Forelimb muscle (tissue), 1 donor: ENCODE measurements around the gene LHFPL2. TPM values are rescaled to one million over a fixed set of nuclear protein-coding genes. Genes with fewer than 3 reads are reported as not detected.
"Not testable (repeated sequence)": the region's sequence is repeated elsewhere in the genome, so short reads cannot be mapped to it uniquely, and the experiment has no call there.

Experiments
- DNase-seq: peaks from one replicate; pipeline ENCODE4 v3.0.0-alpha.2; 2013; ENCODE audit warnings: low read depth
- polyA plus RNA-seq: library from polyadenylated mRNA; unstranded; fragments of 120-200 nt; gene quantifications from one replicate; pipeline ENCODE4 v1.2.1, GENCODE V29; 2013; ENCODE audit not compliant: insufficient read length

The LHFPL2 gene
- polyA plus RNA-seq, 1 donor: 48.3 TPM

DNA sequence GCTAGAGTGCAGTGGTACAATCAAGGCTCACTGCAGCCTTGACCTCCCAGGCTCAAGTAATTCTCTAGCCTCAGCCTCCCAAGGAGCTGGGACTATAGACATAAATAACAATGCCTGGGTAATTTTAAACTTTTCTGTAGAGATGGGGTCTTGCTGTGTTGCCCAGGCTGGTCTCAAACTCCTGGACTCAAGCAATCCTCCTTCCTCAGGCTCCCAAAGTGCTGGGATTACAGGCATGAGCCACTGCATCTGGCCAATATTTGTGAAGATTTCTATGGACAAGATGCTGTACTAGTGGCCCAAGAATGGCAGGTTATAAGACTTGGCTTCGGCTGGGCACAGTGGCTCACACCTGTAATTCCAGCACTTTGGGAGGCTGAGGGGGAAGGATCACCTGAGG is 18.4 kb upstream of the LHFPL2 start:
- DNase-seq: not testable (repeated sequence)

DNA sequence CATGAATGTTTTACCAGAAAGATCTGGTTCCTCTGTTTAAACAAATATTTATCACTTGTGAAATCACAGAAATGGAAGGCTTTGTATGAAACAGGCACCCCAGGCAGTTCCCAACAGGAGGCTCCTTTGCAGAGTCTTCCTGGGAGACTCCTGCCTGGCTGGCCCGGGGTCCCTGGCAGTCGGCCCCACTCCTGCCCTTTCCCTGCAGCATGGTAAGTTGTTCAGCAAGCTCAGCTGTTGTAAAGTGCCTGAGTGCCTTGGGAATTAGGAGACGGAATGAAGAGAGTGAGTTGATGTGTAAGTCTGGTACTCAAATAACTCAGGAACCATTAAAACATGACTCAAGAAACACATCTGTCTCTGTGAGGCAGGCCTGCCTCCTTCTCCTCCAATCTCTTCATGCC is 17.5 kb upstream of the LHFPL2 start:
- DNase-seq: no peak

DNA sequence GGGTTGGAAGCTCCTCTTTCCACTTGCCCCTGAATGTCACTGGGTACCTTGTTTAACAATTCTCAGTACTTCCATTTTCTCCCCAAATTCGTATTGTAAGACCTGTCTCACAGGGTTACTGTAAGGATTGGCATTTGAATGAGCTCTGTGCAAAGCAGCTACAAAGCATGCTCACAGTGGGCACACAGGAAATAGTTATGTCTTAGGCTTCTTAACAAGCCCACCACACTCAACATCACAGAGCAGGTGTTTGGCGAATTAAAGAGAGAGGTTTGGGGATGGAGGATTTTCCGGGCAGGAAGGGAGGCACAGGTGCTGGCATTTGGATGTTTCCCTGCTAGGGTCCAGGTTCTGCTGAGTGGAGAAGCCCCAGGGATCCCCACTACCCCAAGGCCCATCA is 17.0 kb upstream of the LHFPL2 start:
- no peak for DNase-seq

DNA sequence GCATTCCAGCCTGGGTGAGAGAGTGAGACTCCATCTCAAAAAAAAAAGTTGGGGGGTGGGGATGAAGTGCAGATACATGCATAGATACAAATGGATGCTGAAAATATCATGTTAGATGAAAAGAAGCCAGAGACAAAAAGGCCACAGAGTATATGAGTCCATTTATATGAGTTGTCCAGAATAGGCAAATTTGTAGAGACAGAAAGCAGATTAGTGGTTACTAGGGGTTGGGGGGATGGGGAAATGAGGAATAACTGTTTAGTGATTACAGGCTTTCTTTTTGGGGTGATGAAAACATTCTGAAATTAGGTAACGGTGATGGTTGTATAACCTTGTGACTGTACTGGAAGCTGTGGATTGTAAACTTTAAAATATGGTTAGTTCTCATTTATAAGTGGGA is 13.8 kb upstream of the LHFPL2 start:
- DNase-seq: no peak

DNA sequence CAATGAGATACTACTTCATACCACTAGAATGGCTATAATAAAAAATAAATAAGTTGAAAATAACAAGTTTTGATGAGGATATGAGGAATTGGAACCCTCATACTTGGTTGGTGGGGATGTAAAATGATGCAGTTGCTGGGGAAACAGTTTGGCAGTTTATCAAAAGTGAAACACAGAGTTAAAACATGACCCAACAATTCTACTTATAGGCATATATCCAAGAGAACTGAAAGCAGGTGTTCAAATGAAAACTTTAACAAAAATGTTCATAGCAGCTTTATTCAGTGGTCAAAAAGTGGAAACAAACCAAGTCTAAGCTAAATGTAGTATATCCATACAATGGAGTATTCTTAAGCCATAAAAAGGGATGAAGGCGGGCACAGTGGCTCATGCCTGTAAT is 13.1 kb upstream of the LHFPL2 start:
- no peak for DNase-seq

DNA sequence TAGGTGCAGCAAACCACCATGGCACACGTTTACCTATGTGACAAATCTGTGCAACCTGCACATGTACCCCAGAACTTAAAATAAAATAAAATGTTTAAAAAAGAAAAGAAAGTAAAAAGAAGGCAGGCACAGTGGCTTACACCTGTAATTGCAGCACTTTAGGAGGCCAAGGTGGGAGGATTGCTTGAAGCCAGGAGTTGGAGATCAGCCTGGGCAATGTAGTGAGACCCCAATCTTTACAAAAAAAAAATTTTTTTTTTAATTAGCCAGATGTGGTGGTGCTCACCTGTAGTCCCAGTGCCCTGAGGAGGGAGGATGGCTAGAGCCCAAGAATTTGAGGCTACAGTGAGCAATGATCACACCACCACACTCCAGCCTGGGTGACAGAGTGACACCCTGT is 12.5 kb upstream of the LHFPL2 start:
- DNase-seq: no peak

DNA sequence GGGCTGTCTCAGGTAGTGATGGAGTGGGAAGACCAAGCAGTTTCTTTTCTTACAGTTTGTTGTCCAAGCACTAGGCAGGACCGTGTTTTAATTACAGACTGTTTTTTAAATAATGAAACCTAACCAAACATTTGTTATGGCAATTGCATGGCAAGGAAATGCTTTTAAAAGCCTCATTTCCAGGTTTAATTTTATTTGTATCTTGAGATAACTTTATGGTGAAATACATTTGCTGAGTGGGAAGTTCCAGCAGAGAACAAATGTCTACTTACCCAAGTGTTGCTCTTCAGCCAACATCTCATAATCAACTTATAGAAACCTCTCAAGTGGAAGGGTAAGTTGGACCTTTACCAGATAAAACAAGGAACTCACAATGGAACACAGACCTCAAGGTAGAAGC is 11.8 kb upstream of the LHFPL2 start:
- no peak for DNase-seq

DNA sequence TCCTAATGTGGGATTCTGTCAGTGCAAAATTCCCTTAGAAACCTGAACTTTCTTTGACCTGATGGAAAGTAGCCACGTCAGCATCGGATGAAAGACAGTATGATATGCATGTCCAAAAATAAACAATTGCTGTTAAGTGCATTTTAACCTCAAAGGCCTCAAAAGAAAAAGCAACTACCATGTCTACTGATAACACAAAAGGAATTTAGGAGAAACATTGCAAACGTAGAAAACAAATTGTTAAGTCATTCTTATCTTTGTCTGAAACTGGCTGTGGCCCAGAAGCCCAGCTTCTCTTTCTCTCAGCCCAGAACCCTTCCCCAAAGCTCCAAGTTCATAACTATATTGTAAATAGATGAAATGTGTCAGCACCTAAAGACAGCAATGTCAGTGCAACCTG is 11.1 kb upstream of the LHFPL2 start:
- DNase-seq: peak; percentile 48

DNA sequence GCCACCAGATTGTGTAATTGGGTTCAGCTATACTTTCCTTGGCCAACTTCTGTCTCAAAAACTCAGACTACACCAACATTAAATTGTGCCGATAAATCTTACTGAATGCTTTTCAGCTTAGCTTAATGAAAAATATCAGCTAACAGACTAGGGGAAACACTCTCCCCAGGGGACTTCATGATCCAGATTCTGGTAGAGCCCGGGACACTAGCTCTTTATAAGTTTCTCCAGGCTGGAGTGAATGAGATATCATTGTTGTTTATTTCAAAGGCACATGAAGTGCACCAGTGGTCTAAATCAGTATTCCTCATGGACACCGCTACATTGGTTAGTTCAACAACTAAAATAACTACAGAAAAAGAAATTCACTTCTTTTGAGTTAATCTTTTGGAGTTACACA is 10.5 kb upstream of the LHFPL2 start:
- no peak for DNase-seq

DNA sequence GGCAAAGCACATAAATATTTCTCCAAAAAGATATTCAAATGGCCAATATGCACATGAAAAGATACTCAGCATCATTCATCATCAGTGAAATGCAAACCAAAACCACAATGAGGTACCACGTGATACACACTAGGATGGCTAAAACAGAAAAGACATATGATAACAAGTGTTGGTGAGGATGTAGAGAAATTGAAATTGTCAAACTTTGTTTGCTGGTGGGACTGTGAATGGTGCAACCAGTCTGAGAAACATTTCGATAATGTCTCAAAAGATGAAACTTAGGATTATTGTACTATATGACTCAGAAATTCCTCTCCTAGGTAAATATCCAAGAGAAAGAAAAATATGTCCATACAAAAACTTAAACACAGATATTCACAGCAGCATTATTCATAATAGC is 8.6 kb upstream of the LHFPL2 start:
- DNase-seq: no peak

DNA sequence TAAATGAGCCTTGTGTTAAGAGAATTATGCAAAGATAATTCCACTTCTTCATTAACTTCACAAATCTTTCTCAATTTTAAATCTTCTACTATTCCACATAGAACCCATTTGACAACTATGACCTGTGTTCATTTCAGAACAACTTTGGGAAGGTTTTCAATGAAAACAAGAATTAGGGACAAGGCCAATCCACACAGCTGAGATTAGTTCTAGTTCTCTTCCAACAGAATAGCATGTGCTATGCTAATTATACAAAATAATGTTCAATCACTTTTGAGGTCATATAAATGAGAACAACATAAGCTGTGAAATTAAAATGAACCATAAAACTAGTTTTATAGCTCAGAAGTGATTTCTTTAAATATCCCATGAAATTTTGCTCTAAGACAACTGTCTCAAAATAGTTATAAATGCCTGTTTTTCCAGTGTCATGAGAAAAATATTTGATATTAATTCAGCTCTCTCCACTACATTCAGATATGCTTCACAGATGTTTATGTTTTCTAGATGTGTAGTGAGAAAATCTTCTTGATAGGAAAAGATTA is 7.2 kb upstream of the LHFPL2 start:
- no peak for DNase-seq

DNA sequence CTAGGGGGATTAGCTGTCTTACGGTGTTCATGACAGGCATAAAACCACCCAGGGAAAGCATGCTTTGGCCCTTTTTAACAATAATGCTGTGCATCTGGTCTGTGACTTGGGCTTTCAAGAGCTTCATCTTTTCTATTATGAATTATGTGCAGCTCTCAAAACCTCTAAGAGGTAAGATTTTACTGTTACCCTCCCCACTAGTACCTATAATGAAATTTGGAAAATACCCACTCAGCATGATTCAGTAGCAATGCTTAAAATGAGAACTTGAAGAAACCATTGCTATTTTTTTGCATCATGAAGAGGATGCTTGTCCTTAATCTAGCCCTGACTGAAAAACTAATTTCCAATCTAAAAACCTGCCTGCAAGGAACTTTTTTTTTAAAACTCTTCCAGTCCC is 5.8 kb upstream of the LHFPL2 start:
- DNase-seq: no peak

DNA sequence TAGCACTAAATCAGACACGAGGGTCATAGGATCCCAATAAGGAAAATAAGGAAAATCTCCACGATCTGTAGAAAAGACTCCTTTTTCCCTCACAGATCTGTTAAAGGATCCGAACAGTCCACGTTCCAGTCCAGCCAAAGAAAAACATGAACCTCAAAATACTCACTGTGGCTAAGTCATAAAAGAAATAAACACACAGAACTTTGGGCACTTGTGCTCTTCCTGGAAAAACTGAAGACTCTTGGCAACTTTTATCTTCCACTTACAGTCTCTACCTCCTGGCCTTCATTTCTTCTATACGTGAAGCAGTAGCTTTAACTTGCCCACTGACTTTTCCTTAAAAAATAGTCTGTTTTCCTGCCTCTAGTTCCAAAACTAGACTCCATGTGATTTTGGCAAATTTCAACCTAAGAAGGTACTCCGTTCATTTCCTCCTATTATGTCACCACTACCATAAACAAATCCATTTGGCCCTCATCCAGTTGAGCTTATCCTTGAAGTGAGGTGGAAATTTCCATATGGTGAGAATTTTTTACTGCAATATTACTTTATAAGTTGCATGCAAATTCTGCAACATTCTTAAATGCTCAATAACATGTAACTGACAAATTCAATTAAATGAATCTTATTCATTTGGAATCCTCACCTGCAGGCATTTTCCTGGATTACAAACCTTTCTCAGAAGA is 5.3 kb upstream of the LHFPL2 start:
- DNase-seq: no peak

DNA sequence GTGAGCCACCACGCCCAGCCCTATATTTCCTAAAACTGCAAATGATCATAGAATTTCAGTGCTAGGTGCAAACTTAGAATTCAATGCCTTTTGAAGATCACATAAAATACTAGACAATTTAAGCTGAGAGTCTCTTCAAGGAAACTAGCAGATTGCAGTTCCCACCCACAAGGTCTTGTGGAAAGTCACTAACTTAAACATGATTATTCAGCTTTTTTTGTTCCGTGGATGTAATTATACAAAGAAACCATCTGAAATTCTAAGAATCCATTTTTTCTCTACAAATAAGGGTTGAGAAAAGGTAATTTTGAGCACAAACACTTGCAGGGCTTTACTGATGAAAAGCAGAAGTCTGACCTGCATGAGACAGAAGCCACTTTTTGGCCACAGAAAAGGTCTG is 4.5 kb upstream of the LHFPL2 start:
- DNase-seq: no peak

DNA sequence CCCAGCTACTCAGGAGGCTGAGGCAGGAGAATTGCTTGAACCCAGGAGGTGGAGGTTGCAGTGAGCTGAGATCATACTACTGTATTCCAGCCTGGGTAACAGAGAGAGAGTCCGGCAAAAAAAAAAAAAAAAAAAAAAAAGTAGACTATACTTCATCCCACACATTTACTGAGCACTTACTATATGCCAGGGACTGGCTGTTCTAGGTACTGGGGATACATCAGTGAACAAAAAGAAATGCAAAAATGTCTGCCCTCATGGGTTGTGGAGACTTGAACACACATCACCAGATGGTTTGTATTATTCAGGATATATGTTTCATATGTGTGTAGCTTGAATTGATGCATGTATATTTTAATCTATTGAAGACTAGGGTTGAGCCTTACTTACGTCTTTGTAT is 2.9 kb upstream of the LHFPL2 start:
- DNase-seq: no peak

DNA sequence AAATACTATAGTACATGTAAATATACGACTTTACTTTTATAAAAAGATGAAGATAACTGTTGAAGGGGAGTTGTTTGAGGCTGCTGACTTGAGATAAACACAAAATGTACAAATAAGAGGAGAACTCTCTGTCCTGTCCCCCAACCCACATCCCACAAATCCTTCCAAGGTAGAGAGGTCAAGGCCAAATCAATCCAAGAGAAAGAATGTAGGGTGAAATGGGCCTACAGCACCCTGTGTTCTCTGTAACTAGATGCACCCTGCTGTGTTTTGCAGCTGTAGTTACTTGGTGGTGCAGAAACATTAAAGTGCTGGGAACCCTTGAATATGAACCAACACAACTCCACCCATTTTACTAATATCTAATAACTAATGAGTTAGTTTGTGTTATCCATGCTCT is 2.0 kb upstream of the LHFPL2 start:
- no peak for DNase-seq

DNA sequence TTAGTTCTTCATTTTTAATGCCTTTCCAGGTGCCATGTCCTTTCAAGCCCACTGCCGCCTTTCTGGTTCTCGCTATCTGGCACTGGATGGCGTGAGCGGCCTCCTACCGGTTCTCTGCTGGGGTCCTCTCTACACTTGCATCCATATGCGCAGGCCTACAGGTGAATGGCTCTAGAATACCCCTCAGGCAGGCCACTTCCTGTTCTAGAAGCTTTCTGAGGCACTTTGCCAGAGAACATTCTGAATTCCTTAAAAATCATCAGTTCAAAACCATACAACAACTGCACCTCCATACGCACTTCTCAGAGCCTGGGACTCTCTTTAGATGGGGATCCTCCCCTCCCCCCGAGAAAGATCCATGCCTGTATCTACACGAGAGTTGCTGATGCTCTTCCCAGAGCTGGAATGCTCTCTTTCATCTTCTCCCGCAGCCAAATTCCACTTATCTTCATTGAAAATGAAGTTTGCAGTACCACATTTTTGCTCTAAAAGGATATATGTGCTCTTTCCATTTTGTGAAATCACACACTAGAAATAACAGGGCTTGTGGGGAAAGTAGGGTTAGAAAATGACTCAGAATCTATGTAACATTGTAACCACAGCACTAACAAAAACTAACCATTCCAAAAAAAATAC is 1.4 kb upstream of the LHFPL2 start:
- no peak for DNase-seq

DNA sequence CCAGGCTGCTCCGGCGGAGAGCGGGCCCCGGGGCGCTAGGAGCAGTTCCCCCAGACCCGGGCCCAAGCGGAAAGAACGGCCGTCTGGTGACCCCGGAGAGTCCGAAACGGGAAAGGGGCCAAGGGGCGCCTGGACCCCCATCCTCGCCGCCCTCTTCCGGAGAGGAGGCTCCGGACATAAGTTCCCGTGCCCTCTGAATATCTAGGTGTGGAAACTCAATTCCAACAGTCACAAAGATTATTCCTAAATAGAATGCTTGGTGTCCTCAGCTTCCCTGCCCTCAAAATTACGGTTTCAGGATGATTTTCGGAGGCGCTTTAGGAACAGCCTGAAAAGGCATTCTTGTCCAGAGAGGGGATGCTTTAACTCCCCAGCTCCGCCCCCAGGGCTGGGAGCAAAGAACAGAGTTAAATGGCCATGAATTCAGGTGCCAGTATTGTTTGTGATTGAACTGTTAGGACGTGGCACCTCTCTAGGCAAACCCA is 681 bp upstream of the LHFPL2 start:
- DNase-seq: no peak

DNA sequence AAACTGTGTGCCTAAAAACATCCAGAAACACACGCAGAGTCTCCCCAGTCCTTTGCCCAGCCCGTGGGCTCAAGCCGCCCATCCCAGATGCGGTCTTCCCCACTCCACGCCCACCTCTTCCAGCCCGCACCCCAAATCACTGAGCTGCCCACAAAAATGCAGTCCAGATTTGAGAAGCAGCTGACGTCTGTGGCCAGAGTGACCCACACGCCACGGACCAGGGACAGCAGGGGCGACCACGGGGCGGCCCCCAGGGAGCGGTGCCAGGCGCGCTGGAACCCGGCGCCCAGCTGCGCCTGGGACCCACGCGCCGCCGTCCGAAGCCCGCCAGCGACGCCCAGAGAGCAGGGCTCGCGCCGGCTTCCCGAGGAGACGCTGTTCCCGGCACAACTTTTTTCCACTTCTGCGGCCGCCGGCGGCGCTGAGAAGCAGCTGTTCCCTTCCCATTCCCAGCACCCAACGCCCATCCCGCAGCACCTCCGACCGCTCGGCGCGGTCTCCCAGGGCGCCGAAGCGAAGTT is 674 bp downstream of the LHFPL2 start:
- DNase-seq: no peak

DNA sequence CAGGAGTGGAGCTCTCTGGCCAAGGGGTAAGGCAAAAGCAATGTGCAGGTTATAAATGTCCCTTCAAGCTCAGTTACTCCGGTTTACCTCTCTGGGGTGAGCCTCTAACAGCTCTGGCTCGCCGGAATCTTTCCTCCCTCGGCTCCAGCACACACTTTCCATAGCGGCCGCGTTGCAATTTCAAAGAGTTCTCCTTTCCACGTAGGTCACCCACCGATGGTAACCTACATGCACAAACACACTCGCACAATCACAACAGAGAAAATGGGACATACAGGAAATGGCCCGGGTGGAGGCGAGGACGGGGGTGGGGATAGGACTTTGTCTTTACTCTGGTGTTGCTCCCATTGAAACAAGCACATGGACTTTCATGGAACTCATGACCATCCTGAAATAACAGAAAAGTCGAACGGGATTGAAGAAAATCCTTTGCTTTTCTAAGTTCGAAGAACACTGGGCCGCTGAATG is 1.2 kb downstream of the LHFPL2 start:
- DNase-seq: no peak

DNA sequence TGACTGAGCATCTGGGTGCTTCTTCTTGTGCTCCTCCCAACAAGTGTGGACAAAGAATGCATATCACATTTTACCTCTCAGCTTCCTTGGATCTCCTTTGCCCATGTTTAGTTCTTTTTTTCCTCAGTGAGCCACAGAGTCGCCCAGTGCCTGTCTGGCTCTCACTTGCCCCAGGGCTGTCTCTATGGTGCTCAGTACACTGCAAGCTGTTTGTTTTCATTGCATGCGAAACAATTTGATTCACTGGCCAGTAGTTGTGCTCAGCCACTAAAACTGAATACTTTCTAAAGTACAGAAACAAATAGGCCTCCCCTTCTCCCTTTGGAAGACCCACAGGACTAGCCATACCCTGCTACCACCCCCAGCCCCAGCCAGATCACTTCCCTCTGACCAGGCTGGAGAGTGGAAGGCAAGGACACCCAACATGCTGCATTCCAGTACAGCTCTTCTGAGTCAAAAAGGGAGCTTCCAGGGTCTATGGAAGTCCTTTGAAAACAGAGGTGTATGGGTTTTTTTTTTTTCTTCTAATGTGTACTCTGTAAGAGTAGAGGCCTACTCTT is 3.8 kb downstream of the LHFPL2 start:
- no peak for DNase-seq

DNA sequence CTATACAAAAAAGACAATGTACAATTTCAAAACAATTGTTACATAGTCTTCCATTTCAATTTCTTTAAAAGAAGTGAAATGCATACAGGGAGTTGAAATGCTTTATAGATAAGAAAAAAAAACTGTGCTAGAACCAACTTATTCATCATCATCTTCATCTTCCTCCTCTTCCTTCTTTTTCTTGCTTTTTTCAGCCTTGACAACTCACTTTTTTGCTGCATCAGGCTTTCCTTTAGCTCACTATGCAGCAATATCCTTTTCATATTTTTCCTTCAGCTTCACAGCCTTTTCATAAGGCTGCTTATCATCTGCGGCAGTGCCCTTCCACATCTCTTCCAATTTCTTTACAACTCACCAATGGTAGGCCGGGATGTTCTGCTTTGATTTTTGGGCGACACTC is 4.4 kb downstream of the LHFPL2 start:
- no peak for DNase-seq

DNA sequence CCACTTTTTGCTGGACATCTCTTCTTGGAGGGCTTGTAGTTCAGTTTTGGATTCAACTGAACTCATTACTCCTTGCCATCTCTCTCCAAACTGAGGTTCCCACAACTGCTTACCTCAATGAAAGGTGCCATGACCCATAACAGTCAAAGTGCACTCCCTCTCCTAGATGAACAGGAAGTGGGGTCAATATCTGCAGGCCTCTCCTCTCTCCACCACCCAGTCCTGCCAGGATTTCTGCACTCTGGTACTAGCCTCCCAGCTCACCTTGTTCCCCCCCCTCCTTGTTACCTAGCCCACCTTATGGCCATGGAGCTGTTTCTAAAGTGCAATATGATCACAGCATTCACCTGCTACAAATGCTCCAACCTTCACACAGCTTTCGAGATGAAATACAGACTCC is 5.9 kb downstream of the LHFPL2 start:
- DNase-seq: no peak
